K562 (cell line): ENCODE results near the gene CNOT10.

Source experiments
- ARID4B ChIP-seq: sonication (generic); formaldehyde crosslinking; IDR thresholded peaks from 2 replicates; pipeline ENCODE4 v1.8.0; 2022; ENCODE audit warnings: mild to moderate bottlenecking, missing genetic modification reagents
- CTCF ChIP-seq, 3 experiments: IDR thresholded peaks in 2 of 3; conservative IDR thresholded peaks in 1 of 3; 2 replicates each; pipeline ENCODE4 v1.5.1; 2011 to 2012; ENCODE audit warnings: low read length in 3 of 3, mild to moderate bottlenecking in 3 of 3, control low read depth in 2 of 3, improper control_type of control experiment in 1 of 3, inconsistent platforms in 1 of 3, low read depth in 1 of 3, mixed read lengths in 1 of 3, moderate library complexity in 1 of 3; ENCODE audit not compliant: insufficient read depth in 2 of 3
- EP300 ChIP-seq: IDR thresholded peaks from 2 replicates; pipeline ENCODE4 v1.6.1; 2012; ENCODE audit warnings: low read length, improper control_type of control experiment
- HMG20B ChIP-seq: fragments of 250-450 bp; sonication (Bioruptor Pico); IDR thresholded peaks from 2 replicates; pipeline ENCODE4 v1.5.0; 2021; ENCODE audit warnings: mild to moderate bottlenecking
- JUND ChIP-seq, 2 experiments: IDR thresholded peaks; 2 replicates in 1 of 2; 3 replicates in 1 of 2; pipeline ENCODE4 v1.6.1; 2011; ENCODE audit warnings: borderline replicate concordance in 2 of 2, low read depth in 2 of 2, low read length in 2 of 2, improper control_type of control experiment in 1 of 2, missing biosample characterization in 1 of 2, missing genetic modification characterization in 1 of 2, missing genetic modification reagents in 1 of 2
- PATZ1 ChIP-seq: fragments of 250-450 bp; sonication (Bioruptor Pico); IDR thresholded peaks from 2 replicates; pipeline ENCODE4 v1.5.0; 2020; ENCODE audit warnings: mild to moderate bottlenecking, borderline replicate concordance
- POLR2A ChIP-seq: fragments of 450-650 bp; conservative IDR thresholded peaks from 2 replicates; pipeline ENCODE4 v1.6.1; 2016
- ZNF121 ChIP-seq: sonication (generic); formaldehyde crosslinking; conservative IDR thresholded peaks from 2 replicates; pipeline ENCODE4 v1.8.0; 2022; ENCODE audit warnings: missing genetic modification reagents
- ZNF41 ChIP-seq: fragments of 250-450 bp; sonication (Bioruptor Pico); conservative IDR thresholded peaks from 2 replicates; pipeline ENCODE4 v1.4.0; 2020; ENCODE audit warnings: mild to moderate bottlenecking
- ZNF592 ChIP-seq: fragments of 450-650 bp; IDR thresholded peaks from 2 replicates; pipeline ENCODE4 v1.6.1; 2017; ENCODE audit warnings: antibody characterized with exemption, mild to moderate bottlenecking

GRCh38 chr3:32794487-32795308 lies 109.7 kb downstream of the CNOT10 start:
- TF ChIP-seq ZNF41 (CRISPR knock-in tag) (no peak), HMG20B (CRISPR knock-in tag) (no peak), POLR2A (no peak), CTCF (IDR thresholded peaks at IDR 0.05 in 2 of 3, conservative IDR thresholded peaks at IDR 0.05 in 1 of 3; ENCODE audit: insufficient read depth in 2 of 3, low read depth in 1 of 3, low read length in 3 of 3) (no peak), ARID4B (CRISPR knock-in tag) (no peak), PATZ1 (CRISPR knock-in tag) (no peak), JUND (IDR thresholded peaks at IDR 0.05; ENCODE audit: borderline replicate concordance, low read depth, low read length) (no peak), JUND (tag; IDR thresholded peaks at IDR 0.05; ENCODE audit: borderline replicate concordance, low read depth, low read length) (no peak), ZNF121 (CRISPR knock-in tag) (no peak), ZNF592 (no peak), EP300 (no peak)
